HepG2 (cell line): ENCODE results near the gene KIRREL3.

Experiments
- FOSL2 ChIP-seq: sonication (generic); formaldehyde crosslinking; IDR thresholded peaks from 2 replicates; pipeline ENCODE4 v1.4.0; 2020; ENCODE audit warnings: missing genetic modification reagents
- FOXA1 ChIP-seq, 2 experiments: fragments of 450-650 bp in 1 of 2; sonication (generic) in 1 of 2; formaldehyde crosslinking in 1 of 2; IDR thresholded peaks; 2 replicates each; pipeline versions ENCODE4 v1.4.0 to v1.6.1; 2016 to 2020; ENCODE audit warnings: missing genetic modification reagents in 1 of 2
- FOXK1 ChIP-seq: sonication (generic); formaldehyde crosslinking; IDR thresholded peaks from 2 replicates; pipeline ENCODE4 v1.4.0; 2020; ENCODE audit warnings: low read depth, missing genetic modification reagents, borderline replicate concordance
- HMG20A ChIP-seq: IDR thresholded peaks from 2 replicates; pipeline ENCODE4 v1.6.1; 2016; ENCODE audit warnings: borderline replicate concordance
- MEF2D ChIP-seq: sonication (generic); formaldehyde crosslinking; IDR thresholded peaks from 2 replicates; pipeline ENCODE4 v1.5.1; 2020; ENCODE audit warnings: mild to moderate bottlenecking, missing genetic modification reagents
- POLR2A ChIP-seq, 2 experiments: IDR thresholded peaks; 2 replicates each; pipeline ENCODE4 v1.6.1; 2011; ENCODE audit warnings: low read depth in 2 of 2, low read length in 2 of 2, mild to moderate bottlenecking in 1 of 2, moderate library complexity in 1 of 2; ENCODE audit not compliant: insufficient read depth in 1 of 2
- REST ChIP-seq, 2 experiments: IDR thresholded peaks; 2 replicates each; pipeline ENCODE4 v1.6.1; 2011 to 2012; ENCODE audit warnings: low read length in 2 of 2, borderline replicate concordance in 1 of 2, low read depth in 1 of 2, mild to moderate bottlenecking in 1 of 2, moderate library complexity in 1 of 2
- SIN3A ChIP-seq: IDR thresholded peaks from 2 replicates; pipeline ENCODE4 v1.6.1; 2011; ENCODE audit warnings: low read depth, mild to moderate bottlenecking, control low read depth, low read length, borderline replicate concordance
- ZNF256 ChIP-seq: sonication (generic); formaldehyde crosslinking; conservative IDR thresholded peaks from 2 replicates; pipeline ENCODE4 v1.4.0; 2020; ENCODE audit warnings: missing genetic modification reagents
- ZNF414 ChIP-seq: sonication (generic); formaldehyde crosslinking; IDR thresholded peaks from 2 replicates; pipeline ENCODE4 v1.5.0; 2020; ENCODE audit warnings: missing genetic modification reagents

GRCh38 chr11:126791991-126792390 is 208.6 kb downstream of the KIRREL3 start:
- TF ChIP-seq SIN3A, result no peak
- TF ChIP-seq FOXA1 (IDR thresholded peaks at IDR 0.05), result no peak
- TF ChIP-seq FOXA1 (CRISPR knock-in tag; IDR thresholded peaks at IDR 0.05), result no peak
- no peak for TF ChIP-seq FOXK1 (CRISPR knock-in tag)
- no peak for TF ChIP-seq POLR2A (IDR thresholded peaks at IDR 0.05; ENCODE audit: insufficient read depth in 1 of 2, low read depth in 2 of 2, low read length in 2 of 2)
- no peak for TF ChIP-seq ZNF256 (CRISPR knock-in tag)
- no peak for TF ChIP-seq REST (IDR thresholded peaks at IDR 0.05; ENCODE audit: borderline replicate concordance in 1 of 2, low read depth in 1 of 2, low read length in 2 of 2)
- no peak for TF ChIP-seq FOSL2 (CRISPR knock-in tag)
- TF ChIP-seq ZNF414 (CRISPR knock-in tag), result no peak
- TF ChIP-seq HMG20A (CRISPR knock-in tag), result no peak
- TF ChIP-seq MEF2D (CRISPR knock-in tag), result no peak
